ENCODE results near the gene DCLK1. TPM values are rescaled to one million over a fixed set of nuclear protein-coding genes. Genes with fewer than 3 reads are reported as not detected.

Gene DCLK1
- total and polyA plus RNA-seq, 4 donors: 0.04 to 0.56 (median 0.20) TPM

DNA sequence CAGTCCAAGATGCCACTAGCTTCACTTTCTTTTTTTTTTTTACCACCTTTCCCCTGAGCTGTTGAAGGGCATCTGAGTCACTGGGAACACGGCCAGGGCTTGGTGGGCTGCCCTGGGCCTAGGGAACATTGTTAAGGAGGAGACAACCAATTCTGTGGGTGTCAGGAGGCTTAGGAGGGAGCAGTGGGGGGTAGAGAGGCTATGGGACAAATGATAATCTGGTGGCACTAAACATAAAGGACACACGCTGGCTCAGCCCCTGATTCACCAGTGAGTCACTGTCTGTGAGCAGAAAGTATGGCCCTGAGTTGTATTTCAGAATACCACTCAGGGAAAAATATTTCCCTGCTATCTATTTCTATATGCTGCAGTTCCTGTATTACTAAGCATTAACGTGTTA is 207.8 kb downstream of the DCLK1 start:
- Histone ChIP-seq H3K4me1 (ENCODE audit: control insufficient read depth in 4 of 4, insufficient read depth in 4 of 4, low read length in 3 of 4) (no peaks in the 10 kb centered on the region), H3K27me3 (ENCODE audit: control insufficient read depth in 4 of 4, insufficient read depth in 4 of 4, low read length in 3 of 4) (peaks cover 0 to 7% (median 0%) of the 10 kb centered on the region in 4 donors), H3K9me3 (ENCODE audit: control insufficient read depth in 4 of 4, low read length in 3 of 4) (no peaks in the 10 kb centered on the region), H3K9ac (ENCODE audit: low read depth in 1 of 2, low read length in 2 of 2) (no peak overlapping the region), H3K4me3 (ENCODE audit: low read depth in 1 of 3, low read length in 3 of 3) (no peak overlapping the region), H3K36me3 (ENCODE audit: control insufficient read depth in 4 of 4, insufficient read depth in 3 of 4, low read depth in 1 of 4, low read length in 3 of 4) (no peaks in the 10 kb centered on the region), H3K27ac (ENCODE audit: low read depth in 1 of 2, low read length in 2 of 2) (no peak overlapping the region)
- TF ChIP-seq, protein P1, sequence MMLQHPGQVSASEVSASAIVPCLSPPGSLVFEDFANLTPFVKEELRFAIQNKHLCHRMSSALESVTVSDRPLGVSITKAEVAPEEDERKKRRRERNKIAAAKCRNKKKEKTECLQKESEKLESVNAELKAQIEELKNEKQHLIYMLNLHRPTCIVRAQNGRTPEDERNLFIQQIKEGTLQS (IDR thresholded peaks at IDR 0.05): no peak
- TF ChIP-seq NR2F2 (IDR thresholded peaks at IDR 0.05): no peak
- TF ChIP-seq EGR1 (IDR thresholded peaks at IDR 0.05; ENCODE audit: low read depth in 2 of 2): no peak
- TF ChIP-seq REST (IDR thresholded peaks at IDR 0.05): no peak
- TF ChIP-seq JUND (IDR thresholded peaks at IDR 0.05): no peak
- no peak for DNase-seq (ENCODE audit: low spot score)
- WGBS: 59% methylated on average over 3 of the region's 3 CpGs

- no peak for TF ChIP-seq CTCF (IDR thresholded peaks at IDR 0.05; ENCODE audit: low read depth, low read length, missing input control)
- TF ChIP-seq EGR1 (IDR thresholded peaks at IDR 0.05; ENCODE audit: low read depth in 2 of 2): no peak
- no peak for TF ChIP-seq YY1 (IDR thresholded peaks at IDR 0.05)
- no peak for TF ChIP-seq NR2F2 (IDR thresholded peaks at IDR 0.05)
- TF ChIP-seq MAX (IDR thresholded peaks at IDR 0.05): no peak
- TF ChIP-seq, protein P1 (IDR thresholded peaks at IDR 0.05): no peak
- TF ChIP-seq HNF4G (IDR thresholded peaks at IDR 0.05): no peak
- no peak for TF ChIP-seq SP1 (IDR thresholded peaks at IDR 0.05)
- no peak for TF ChIP-seq HNF4A (conservative IDR thresholded peaks at IDR 0.05)
- TF ChIP-seq RAD21 (IDR thresholded peaks at IDR 0.05): no peak
- no peak for TF ChIP-seq REST (IDR thresholded peaks at IDR 0.05)
- no peak for TF ChIP-seq FOXA1 (IDR thresholded peaks at IDR 0.05)
- no peak for TF ChIP-seq TAF1 (conservative IDR thresholded peaks at IDR 0.05)
- TF ChIP-seq RXRA (IDR thresholded peaks at IDR 0.05): no peak
- TF ChIP-seq JUND (IDR thresholded peaks at IDR 0.05): no peak
- no peak for TF ChIP-seq FOXA2 (IDR thresholded peaks at IDR 0.05)
- no peak for TF ChIP-seq GABPA (IDR thresholded peaks at IDR 0.05 in 1 of 2, conservative IDR thresholded peaks at IDR 0.05 in 1 of 2)
- H3K9ac ChIP-seq (ENCODE audit: low read depth in 1 of 2, low read length in 2 of 2): no peak overlapping the region
- DNase-seq (ENCODE audit: low spot score): no peak
- peaks cover 0 to 11% (median 0%) of the 10 kb centered on the region in 4 donors for H3K27me3 ChIP-seq (ENCODE audit: control insufficient read depth in 4 of 4, insufficient read depth in 4 of 4, low read length in 3 of 4)
- no peaks in the 10 kb centered on the region for H3K36me3 ChIP-seq (ENCODE audit: control insufficient read depth in 4 of 4, insufficient read depth in 3 of 4, low read depth in 1 of 4, low read length in 3 of 4)
- peaks cover 0 to 1% (median 0%) of the 10 kb centered on the region in 4 donors for H3K4me1 ChIP-seq (ENCODE audit: control insufficient read depth in 4 of 4, insufficient read depth in 4 of 4, low read length in 3 of 4)
- H3K4me3 ChIP-seq (ENCODE audit: low read depth in 1 of 3, low read length in 3 of 3): no peak overlapping the region
- no peaks in the 10 kb centered on the region for H3K9me3 ChIP-seq (ENCODE audit: control insufficient read depth in 4 of 4, low read length in 3 of 4)
- no peak overlapping the region for H3K27ac ChIP-seq (ENCODE audit: low read depth in 1 of 2, low read length in 2 of 2)
- 61% methylated on average over 7 of the region's 7 CpGs for WGBS
These were observed 210.4 kb downstream of the DCLK1 start for GRCh38 chr13:35920816-35921215.
